Smooth muscle cell (in vitro differentiated cells): ENCODE results near the gene ZFP1. TPM values are rescaled to one million over a fixed set of nuclear protein-coding genes. Genes with fewer than 3 reads are reported as not detected.
A peak's percentile ranks its signal among the peaks of the same experiment; 100 is the strongest.

ENCODE experiments used
- DNase-seq: peaks from one replicate; lab custom pipeline; 2025; ENCODE audit not compliant: unreplicated experiment; lab: John Stamatoyannopoulos, UW
- H2AFZ ChIP-seq: fragments of 200-600 bp; sonication (generic); 2 replicates; pipeline ENCODE4 v1.6.0; 2016; ENCODE audit warnings: antibody characterized with exemption, low read depth, mild to moderate bottlenecking
- H3F3A ChIP-seq: fragments of 200-600 bp; sonication (generic); 2 replicates; pipeline ENCODE4 v1.6.0; 2017; ENCODE audit warnings: antibody characterized with exemption, low read depth
- H3K27ac ChIP-seq: fragments of 200-600 bp; sonication (generic); 2 replicates; pipeline ENCODE4 v1.5.1; 2016; ENCODE audit warnings: low read depth, mild to moderate bottlenecking
- H3K27me3 ChIP-seq: fragments of 200-600 bp; sonication (generic); 2 replicates; pipeline ENCODE4 v1.6.1; 2016; ENCODE audit warnings: low read depth, mild to moderate bottlenecking
- H3K36me3 ChIP-seq: fragments of 200-600 bp; sonication (generic); 2 replicates; pipeline ENCODE4 v1.5.1; 2016; ENCODE audit warnings: low read depth
- H3K4me1 ChIP-seq: fragments of 200-600 bp; sonication (generic); 2 replicates; pipeline ENCODE4 v1.5.1; 2016; ENCODE audit warnings: low read depth
- H3K4me2 ChIP-seq: fragments of 200-600 bp; sonication (generic); 2 replicates; pipeline ENCODE4 v1.6.0; 2016; ENCODE audit warnings: mild to moderate bottlenecking
- H3K4me3 ChIP-seq: fragments of 200-600 bp; sonication (generic); 2 replicates; pipeline ENCODE4 v1.5.1; 2016; ENCODE audit warnings: mild to moderate bottlenecking
- H3K79me2 ChIP-seq: fragments of 200-600 bp; sonication (generic); 2 replicates; pipeline ENCODE4 v1.6.0; 2016; ENCODE audit warnings: low read depth, mild to moderate bottlenecking
- H3K9ac ChIP-seq: fragments of 200-600 bp; sonication (generic); 2 replicates; pipeline ENCODE4 v1.6.0; 2016; ENCODE audit warnings: low read depth
- H3K9me3 ChIP-seq: fragments of 200-600 bp; sonication (generic); replicated peaks from 2 replicates; pipeline ENCODE4 v1.5.1; 2016; ENCODE audit warnings: low read depth
- H4K20me1 ChIP-seq: fragments of 200-600 bp; sonication (generic); 2 replicates; pipeline ENCODE4 v1.6.0; 2016; ENCODE audit warnings: low read depth
- WGBS: methylation state at CpG from one replicate; pipeline ENCODE4 v1.1.7; 2016; ENCODE audit warnings: low lambda C conversion rate; 5-methylcytosine and 5-hydroxymethylcytosine counted together
- polyA plus RNA-seq: library from polyadenylated mRNA; unstranded; fragments of >200 nt; fragmentation: Nextera tagmentation; extraction: Ambion mirVana; gene quantifications from 2 replicates; pipeline ENCODE4 v1.2.1, GENCODE V29; 2016
- total RNA-seq: library from RNA; depleted of rRNA; stranded (reverse); fragments of >200 nt; gene quantifications from 2 replicates; pipeline ENCODE4 v1.2.3, GENCODE V29; 2014
- TF ChIP-seq, protein P1 (sequence below): fragments of 200-600 bp; sonication (generic); IDR thresholded peaks from 2 replicates; pipeline ENCODE4 v1.5.1; 2017; ENCODE audit warnings: borderline replicate concordance, mild to moderate bottlenecking, antibody characterized with exemption; ENCODE audit not compliant: insufficient read depth, poor library complexity, severe bottlenecking

ZFP1 gene
- total and polyA plus RNA-seq, 2 experiments from 2014 or later = 12.6 to 15.0 TPM

DNA sequence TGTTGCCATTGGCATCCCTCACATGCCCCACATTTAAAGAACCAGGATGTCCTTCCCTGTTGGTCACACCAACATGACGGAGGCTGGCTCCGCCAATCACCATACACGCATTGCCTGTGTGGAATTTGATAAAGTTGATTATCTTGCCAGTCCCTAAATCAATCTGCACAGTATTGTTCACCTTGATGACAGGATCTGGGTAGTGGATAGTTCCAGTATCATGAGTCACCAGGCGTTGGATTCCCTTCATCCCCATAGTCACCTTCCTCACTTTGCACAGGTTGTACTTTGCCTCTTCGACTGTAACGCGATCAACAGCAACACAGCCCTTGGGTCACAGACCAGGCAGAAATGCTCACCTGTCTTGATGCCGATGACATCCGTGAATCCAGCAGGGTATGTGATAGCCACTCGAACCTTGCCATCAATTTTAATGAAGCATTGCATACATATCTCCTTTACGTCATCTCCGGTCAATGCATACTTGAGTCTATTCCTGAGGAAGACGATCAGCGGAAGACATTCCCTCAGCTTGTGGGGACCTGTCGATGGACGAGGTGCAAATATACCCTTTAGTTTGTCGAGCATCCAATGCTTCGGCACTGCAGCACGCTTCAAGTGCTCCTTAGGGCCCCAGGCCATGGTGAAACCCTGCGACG, 44.4 kb downstream of the ZFP1 start:
- Histone ChIP-seq H3K27ac (no peak overlapping the region), H4K20me1 (no peaks in the 10 kb centered on the region), H3F3A (no peaks in the 10 kb centered on the region), H3K9ac (no peak overlapping the region), H3K36me3 (no peaks in the 10 kb centered on the region), H3K4me3 (no peak overlapping the region), H3K27me3 (peaks cover 5% of the 10 kb centered on the region), H3K4me2 (peak overlapping the region; percentile 10), H2AFZ (no peak overlapping the region), H3K79me2 (no peaks in the 10 kb centered on the region), H3K4me1 (no peaks in the 10 kb centered on the region), H3K9me3 (no peaks in the 10 kb centered on the region)
- 66% methylated on average over 21 of the region's 21 CpGs for WGBS
- TF ChIP-seq, protein P1, sequence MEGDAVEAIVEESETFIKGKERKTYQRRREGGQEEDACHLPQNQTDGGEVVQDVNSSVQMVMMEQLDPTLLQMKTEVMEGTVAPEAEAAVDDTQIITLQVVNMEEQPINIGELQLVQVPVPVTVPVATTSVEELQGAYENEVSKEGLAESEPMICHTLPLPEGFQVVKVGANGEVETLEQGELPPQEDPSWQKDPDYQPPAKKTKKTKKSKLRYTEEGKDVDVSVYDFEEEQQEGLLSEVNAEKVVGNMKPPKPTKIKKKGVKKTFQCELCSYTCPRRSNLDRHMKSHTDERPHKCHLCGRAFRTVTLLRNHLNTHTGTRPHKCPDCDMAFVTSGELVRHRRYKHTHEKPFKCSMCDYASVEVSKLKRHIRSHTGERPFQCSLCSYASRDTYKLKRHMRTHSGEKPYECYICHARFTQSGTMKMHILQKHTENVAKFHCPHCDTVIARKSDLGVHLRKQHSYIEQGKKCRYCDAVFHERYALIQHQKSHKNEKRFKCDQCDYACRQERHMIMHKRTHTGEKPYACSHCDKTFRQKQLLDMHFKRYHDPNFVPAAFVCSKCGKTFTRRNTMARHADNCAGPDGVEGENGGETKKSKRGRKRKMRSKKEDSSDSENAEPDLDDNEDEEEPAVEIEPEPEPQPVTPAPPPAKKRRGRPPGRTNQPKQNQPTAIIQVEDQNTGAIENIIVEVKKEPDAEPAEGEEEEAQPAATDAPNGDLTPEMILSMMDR = no peak
- no peak for DNase-seq

DNA sequence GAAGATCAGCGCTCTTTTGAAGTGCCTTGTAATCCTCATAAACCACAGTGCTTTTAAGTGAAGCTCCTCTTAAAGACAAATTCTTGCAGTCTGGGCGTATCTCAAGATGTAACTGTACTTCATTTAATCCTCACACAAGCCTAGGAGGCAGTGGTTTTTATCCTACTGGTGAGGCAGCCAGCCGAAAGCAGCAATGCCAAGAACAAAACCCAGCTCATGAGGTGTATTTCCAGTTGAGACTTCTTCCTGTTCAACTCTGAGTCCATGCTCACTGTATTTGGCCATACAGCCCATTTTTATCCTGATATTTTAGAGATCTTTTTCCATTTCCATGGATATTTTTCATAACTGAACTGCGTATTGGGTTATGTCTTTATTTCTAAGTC, 44.9 kb downstream of the ZFP1 start:
- H3K79me2 ChIP-seq = no peaks in the 10 kb centered on the region
- H3K4me3 ChIP-seq = no peak overlapping the region
- H3K36me3 ChIP-seq = no peaks in the 10 kb centered on the region
- H3K4me2 ChIP-seq = peak overlapping the region; percentile 10
- no peak for DNase-seq
- H4K20me1 ChIP-seq = no peaks in the 10 kb centered on the region
- TF ChIP-seq, protein P1 = no peak
- no peaks in the 10 kb centered on the region for H3F3A ChIP-seq
- H3K9me3 ChIP-seq = no peaks in the 10 kb centered on the region
- H3K27ac ChIP-seq = no peak overlapping the region
- WGBS = 29% methylated on average over 4 of the region's 4 CpGs
- H3K9ac ChIP-seq = no peak overlapping the region
- H3K27me3 ChIP-seq = peaks cover 5% of the 10 kb centered on the region
- H2AFZ ChIP-seq = no peak overlapping the region
- no peaks in the 10 kb centered on the region for H3K4me1 ChIP-seq

DNA sequence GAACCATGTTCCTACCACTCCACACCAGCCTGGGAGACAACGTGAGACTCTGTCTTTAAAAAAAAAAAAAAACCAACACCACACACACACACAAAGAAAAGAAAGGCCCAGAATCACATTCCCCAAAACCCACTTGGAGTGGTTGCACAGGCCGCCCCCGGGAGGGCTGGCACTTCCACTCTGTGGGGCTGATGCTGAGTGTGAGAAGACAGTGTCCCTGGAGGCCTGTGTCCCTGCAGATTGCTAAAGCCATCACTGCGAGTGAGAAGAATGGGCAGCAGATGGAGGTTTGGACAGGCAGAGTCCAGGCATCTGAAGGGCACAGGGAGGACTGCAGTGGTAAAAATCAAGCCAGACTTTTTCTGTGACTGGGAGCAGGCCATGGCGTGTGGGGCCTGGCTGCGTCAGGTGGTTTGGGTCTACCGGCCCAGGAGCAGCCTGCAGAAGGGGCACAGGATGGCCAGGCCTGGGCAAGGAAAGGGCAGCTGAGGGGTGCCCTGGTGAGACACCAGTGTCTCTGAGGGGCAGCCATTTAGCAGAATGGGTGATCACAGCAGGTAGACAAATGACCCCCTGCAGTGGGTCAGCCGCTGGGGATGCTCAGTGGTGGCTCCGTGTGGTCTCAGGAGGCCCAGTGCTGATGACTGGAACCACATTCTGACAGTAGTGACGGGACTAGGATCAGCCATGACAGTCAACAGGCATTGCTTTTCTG, 45.6 kb downstream of the ZFP1 start:
- Histone ChIP-seq H3K36me3 (no peaks in the 10 kb centered on the region), H3K9me3 (no peaks in the 10 kb centered on the region), H3K4me1 (no peaks in the 10 kb centered on the region), H2AFZ (no peak overlapping the region), H3F3A (no peaks in the 10 kb centered on the region), H3K4me2 (peak overlapping the region; percentile 10), H3K79me2 (no peaks in the 10 kb centered on the region), H3K9ac (no peak overlapping the region), H3K27me3 (peaks cover 5% of the 10 kb centered on the region), H3K4me3 (no peak overlapping the region), H3K27ac (no peak overlapping the region), H4K20me1 (no peaks in the 10 kb centered on the region)
- no peak for DNase-seq
- TF ChIP-seq, protein P1 = no peak
- 72% methylated on average over 10 of the region's 10 CpGs for WGBS
